ENCODE results near the gene MON2.

- no peak for TF ChIP-seq POLR2A (IDR thresholded peaks at IDR 0.05; ENCODE audit: low read length)
- no peak for TF ChIP-seq GATA1 (IDR thresholded peaks at IDR 0.05; ENCODE audit: low read depth, low read length)
Observed at GRCh38 chr12:62471734-62472133, 5.1 kb downstream of the MON2 start.
